ENCODE measurements around the gene UNC45B.

The UNC45B gene, protein sequence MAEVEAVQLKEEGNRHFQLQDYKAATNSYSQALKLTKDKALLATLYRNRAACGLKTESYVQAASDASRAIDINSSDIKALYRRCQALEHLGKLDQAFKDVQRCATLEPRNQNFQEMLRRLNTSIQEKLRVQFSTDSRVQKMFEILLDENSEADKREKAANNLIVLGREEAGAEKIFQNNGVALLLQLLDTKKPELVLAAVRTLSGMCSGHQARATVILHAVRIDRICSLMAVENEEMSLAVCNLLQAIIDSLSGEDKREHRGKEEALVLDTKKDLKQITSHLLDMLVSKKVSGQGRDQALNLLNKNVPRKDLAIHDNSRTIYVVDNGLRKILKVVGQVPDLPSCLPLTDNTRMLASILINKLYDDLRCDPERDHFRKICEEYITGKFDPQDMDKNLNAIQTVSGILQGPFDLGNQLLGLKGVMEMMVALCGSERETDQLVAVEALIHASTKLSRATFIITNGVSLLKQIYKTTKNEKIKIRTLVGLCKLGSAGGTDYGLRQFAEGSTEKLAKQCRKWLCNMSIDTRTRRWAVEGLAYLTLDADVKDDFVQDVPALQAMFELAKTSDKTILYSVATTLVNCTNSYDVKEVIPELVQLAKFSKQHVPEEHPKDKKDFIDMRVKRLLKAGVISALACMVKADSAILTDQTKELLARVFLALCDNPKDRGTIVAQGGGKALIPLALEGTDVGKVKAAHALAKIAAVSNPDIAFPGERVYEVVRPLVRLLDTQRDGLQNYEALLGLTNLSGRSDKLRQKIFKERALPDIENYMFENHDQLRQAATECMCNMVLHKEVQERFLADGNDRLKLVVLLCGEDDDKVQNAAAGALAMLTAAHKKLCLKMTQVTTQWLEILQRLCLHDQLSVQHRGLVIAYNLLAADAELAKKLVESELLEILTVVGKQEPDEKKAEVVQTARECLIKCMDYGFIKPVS

DNA sequence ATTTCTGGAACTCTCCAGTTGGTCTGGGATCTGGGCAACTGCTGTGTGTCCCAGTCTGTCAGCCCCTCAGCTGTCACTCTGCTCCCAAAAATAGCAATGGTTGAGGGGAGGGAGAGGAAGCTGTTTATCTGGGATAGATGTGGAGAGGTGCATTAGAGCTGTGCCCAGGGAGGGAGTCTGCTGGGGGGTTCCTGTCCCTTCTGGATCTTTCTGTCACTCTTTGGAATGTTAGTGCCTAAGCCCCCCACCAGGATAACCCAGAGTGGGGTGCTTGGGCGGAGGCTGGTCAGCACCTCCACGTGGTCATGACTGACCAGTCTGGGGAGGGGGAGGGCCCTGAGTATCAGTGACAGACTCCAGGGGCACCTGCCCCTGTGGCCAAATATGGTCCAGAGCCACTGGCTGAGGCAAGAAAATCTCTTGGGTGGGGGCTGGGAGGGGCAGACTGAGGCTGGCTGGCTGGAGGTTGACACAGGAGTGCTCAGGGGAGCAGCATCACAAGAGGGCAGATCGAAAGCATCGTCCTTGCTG, at the start of gene UNC45B:
TSS of gene UNC45B (plus strand) at position 443 of the 531 bp plus-strand sequence. CDS start 447 bp downstream, outside the sequence.
- in situ Hi-C loops (cut with MboI; ENCODE audit: low sequenced_read_pairs) = no loop called here

DNA sequence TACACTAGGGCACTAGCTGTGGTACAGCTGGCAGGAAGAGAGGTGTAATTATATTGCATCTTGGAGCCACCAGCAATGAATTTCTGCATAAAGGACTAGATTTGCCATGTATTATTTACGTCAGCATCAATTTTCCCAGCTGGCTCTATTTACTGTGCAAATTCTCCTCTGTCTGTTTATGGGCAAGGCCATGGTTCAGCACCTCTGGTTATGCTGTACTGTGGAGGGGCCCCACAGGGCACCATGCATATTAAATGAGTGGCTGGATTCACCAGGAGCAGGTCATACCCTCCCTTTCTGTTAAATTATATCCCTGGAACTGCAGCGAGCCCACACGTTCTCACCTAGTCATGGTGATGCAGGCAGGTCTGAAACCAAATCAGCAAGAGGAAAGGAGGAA, 47.7 kb upstream of the UNC45B start:
- in situ Hi-C loops (cut with MboI; ENCODE audit: low sequenced_read_pairs) = loop anchor here (25.0 kb wide), 1 partner anchor 563 kb away; no protein-coding TSS in a partner anchor

DNA sequence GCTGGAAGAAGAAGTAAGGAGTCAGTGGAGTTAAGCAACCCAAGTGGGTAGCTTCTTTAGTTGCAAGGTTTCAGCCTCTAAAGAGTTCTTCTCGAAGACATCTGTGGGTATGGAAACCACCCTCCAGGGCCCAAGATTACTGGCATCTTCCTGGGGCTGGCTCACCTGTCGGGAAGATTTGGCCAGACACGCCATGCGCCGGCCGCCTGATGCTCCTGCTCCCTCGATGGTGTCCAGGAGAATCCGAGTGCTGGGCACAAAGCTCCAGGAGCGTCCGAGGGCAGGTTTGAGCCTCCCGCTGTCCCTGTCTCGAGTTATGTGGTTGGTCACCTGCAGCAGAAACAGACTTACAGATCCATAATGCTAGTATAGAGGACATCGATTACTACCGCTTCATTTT, 46.6 kb upstream of the UNC45B start:
- in situ Hi-C loops (cut with MboI; ENCODE audit: low sequenced_read_pairs) = loop anchor here (25.0 kb wide), 1 partner anchor 564 kb away; no protein-coding TSS in a partner anchor

DNA sequence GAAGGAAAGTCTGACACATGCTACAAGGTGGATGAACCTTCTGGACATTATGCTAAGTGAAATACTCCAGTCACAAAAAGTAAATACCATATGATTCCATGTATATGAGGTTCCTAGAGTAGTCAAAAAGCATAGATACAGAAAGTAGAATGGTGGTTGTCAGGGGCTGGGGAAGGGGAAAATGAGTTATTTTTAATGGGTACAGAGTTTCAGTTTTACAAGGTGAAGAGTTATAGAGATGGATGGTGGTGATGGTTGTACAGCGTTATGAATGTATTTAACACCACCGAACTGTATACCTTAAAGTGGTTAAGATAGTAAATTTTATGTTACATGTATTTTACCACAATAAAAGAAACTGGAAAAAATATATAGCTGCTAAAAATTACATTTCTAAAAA, 45.9 kb upstream of the UNC45B start:
- in situ Hi-C loops (cut with MboI; ENCODE audit: low sequenced_read_pairs) = loop anchor here (25.0 kb wide), 1 partner anchor 564 kb away; no protein-coding TSS in a partner anchor

DNA sequence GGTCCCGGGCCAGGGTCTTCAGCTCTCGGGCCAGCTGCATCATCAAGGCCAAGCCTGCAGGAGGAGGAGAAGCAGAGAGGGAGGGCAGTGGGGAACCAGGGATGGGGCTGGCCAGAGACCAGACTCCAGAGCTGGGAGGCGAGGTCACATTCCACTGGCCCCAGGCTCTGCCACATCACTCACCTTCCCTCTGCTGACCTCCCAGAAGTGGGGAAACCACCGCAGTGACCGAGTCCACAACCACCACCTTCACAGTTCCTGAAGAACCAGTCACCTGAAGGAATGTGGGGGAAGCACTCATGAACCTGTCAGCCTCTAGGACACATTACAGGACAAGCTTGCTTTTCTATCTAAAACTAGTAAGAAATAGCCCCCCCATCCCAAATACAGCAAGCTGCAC, 44.3 kb upstream of the UNC45B start:
- in situ Hi-C loops (cut with MboI; ENCODE audit: low sequenced_read_pairs) = loop anchor here (25.0 kb wide), 1 partner anchor 566 kb away; no protein-coding TSS in a partner anchor

DNA sequence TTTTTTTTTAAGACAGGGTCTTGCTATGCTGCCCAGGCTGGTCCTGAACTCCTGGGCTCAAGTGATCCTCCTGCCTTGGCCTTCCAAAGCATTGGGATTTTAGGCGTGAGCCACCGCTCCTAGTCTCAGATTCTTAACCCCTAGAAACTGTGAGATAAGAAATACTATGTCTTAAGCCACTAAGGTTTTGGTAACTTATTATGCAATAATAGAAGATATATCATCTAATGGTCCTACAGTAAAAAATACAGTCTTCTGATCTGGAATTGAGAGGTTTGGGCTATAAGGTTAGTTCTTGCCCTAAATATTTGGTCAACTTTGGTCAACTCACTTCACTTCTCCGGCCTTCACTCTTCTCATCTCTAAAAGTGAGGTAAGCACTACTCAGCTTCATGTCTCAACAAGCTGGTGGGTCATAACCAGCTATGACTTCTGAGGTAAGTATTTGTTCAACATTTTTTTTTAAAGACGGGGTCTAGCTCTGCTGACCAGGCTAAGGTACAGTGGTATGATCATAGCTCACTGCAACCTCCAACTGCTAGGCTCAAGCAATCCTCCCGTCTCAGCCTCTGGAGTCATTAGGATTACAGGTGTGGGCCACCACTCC, 42.7 kb upstream of the UNC45B start:
- in situ Hi-C loops (cut with MboI; ENCODE audit: low sequenced_read_pairs) = loop anchor here (25.0 kb wide), 1 partner anchor 568 kb away; no protein-coding TSS in a partner anchor

DNA sequence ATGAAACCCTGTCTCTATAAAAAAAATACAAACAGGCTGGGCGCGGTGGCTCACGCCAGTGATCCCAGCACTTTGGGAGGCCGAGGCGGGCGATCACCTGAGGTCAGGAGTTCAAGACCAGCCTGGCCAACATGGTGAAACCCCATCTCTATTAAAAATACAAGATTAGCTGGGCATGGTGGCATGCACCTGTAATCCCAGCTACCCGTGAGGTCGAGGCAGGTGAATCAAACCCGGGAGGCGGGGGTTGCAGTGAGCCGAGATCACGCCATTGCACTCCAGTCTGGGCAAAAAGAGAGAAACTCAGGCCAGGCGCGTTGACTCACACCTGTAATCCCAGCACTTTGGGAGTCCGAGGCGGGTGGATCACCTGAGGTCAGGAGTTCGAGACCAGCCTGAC, 36.8 kb upstream of the UNC45B start:
- in situ Hi-C loops (cut with MboI; ENCODE audit: low sequenced_read_pairs) = loop anchor here (25.0 kb wide), 1 partner anchor 573 kb away; no protein-coding TSS in a partner anchor

DNA sequence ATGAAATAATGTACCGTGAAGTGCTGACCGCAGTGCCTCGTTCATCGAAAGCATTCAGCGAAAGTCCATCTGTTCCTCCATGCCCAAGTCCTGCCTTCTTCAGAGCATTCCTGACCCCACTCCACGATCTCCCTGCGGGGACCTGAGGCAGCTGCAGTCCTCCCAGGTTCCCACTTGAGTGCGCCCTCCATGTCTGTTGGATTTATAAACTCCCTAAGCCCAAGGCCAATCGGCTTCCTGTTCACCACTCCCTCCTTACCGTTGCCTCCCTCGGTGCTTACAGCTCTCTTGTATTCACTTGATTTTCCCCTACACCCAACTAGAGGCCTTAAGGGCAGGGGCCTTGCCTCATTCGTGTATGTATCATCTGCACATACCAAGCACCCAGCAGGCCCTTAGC, 30.8 kb upstream of the UNC45B start:
- in situ Hi-C loops (cut with MboI; ENCODE audit: low sequenced_read_pairs) = loop anchor here (25.0 kb wide), 1 partner anchor 580 kb away; no protein-coding TSS in a partner anchor

DNA sequence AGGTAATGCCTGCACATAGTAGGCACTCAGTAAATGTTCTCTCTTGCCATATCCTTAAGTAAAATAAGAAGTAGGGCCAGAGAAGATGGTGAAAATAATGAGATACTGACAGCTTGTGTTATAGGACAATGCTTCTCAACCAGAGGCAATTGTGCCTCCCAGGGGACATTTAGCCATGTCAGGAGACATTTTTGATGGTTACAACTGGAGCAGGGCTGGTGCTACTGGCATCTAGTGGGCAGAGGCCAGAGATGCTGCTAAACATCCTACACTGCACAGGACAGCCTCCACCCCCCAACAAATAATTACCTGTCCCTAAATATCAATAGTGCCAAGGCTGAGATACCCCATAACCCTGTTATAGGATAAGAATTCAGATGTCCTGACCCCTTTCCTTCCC, 29.6 kb upstream of the UNC45B start:
- in situ Hi-C loops (cut with MboI; ENCODE audit: low sequenced_read_pairs) = loop anchor here (25.0 kb wide), 1 partner anchor 581 kb away; no protein-coding TSS in a partner anchor

DNA sequence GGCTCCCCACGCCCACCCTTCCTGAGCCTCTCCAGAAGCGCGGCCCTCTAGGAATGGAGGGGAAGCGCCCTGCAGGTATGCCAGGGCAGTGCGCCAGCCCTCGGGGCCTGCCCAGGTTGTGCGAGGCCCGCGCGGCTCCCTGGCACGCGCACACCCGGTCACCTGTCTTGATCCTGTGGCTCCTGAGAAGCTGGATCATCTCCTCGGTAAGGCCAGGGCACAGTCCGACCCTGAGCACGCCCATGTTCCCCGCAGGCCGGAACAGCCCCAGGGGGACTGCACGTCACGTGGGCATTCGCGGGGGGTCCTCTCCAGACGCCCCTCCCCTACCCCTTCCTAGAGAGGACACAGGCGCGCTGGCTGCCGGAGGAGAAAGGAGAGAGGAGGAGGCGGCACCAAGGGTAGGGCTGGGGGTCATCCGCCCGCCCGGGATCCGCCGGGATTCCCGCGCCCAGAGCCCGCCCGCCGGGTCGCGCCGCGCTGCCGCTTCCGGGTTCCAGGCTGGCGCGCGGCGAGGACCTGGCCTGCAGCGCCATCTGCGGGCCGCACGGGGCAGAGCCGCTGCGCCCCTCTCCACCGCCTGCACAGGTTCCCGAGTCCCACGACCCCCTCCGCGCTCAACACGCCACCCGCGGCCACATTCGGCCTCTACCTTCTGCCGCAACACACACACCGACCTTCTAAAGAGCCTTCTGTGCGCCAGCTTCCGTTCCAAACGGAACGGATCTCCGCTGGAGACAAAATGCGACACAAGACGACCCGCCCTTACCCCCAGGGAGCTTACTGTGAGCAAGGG, 28.0 kb upstream of the UNC45B start, which contains the start of gene RAD51D:
TSS of gene RAD51D (minus strand) at position 491 of the 796 bp plus-strand sequence. CDS start at position 244, 247 bp downstream.
- in situ Hi-C loops (cut with MboI; ENCODE audit: low sequenced_read_pairs) = loop anchor here (10.0 to 25.0 kb wide), 2 partner anchors 125 to 582 kb away; no protein-coding TSS in a partner anchor

DNA sequence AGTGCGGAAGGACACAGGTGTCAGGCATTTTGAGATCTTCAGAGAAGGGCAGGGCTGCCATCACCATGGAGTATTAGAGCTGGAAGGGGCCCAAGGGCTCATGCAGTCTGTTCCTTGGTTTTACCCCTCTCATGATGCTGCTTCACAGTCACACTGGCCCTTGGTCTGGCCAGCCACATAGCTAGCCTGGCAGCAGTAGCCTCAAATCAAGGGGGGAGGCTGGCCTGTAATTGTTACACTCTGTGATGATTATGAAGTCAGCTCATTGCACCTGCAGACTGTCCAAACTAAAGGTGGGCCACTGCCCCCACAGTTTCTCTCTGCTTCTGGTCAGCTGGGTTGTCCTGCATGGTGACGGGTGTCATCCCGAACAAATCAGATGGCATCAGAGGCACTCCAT, 26.3 kb upstream of the UNC45B start, which contains the start of gene FNDC8:
TSS of gene FNDC8 (plus strand) at position 301 of the 400 bp plus-strand sequence. CDS start at position 380, 79 bp downstream.
- in situ Hi-C loops (cut with MboI; ENCODE audit: low sequenced_read_pairs) = loop anchor here (10.0 to 25.0 kb wide), 2 partner anchors 127 to 584 kb away; no protein-coding TSS in a partner anchor

DNA sequence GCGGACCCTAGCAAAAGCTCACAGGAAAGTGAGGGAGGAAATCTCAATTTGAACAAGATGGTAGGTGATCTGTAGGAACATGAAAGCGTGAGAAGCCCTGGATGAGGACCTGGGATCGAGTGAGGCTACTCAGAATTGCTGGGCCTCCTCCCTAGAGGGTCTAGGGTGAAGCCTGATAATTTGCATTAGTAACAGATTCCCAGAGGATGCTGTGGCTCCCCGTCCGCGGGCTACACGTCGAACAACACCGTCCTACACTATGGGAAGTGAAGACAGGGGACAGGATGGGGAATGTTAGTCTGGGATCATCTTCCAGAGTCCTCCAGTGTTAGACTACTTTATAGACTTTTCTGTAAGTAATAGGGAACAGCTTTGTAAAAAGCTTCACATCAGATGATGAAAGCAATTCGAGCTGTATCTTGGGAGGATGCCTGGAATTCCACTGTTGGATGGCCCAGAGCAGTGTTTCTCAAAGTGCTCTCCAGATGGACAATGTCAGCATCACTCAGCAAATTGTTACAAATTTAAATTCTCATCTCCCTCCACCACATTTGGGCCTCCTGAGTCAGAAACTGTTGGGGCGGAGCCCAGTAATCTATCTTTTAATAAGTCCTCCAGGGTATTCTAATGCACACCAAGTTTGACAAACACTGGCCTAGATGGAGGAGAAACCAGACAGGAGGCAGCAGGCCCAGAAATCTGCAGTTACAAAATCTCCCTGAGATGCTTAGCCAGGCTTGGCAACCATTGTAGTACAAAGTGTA, 19.7 kb upstream of the UNC45B start:
- in situ Hi-C loops (cut with MboI; ENCODE audit: low sequenced_read_pairs) = loop anchor here (10.0 kb wide), 1 partner anchor 133 kb away; no protein-coding TSS in a partner anchor

DNA sequence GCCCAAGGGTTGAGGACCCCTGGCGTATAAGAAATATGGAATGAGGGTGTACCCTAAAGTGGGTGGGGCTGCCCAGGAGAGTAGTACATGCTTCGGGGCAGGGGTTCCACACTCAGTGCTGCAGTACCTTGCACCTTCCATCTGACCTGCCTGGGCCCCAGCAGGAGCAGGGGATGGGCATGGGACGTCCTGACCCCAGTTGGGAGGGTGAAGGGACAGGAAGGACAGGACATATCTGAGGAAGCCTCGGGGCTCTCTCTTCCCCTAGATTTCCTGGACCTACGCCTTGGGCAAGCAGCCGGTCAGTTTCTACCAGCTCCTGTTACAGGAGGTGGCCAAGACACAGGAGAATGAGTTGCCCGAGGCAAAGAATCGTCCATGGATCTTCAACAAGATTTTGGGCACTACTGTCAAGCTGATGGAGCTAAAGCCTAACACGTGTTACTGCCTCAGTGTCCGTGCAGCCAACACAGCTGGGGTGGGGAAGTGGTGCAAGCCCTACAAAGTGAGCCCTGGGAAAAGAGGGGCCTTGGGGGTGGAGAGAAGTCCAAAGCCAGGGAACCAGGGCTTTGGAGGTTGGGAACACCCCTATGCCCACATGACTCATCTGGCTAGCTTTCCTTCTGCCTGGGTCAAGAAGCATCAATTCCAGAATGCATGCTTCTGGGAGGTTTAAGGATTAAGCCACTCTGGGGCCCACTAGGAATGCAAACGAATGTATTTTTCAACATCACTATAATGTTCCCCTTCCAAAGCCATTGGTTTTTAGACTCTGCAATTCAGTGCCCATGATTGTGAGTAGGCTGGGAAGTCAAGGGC, 18.3 kb upstream of the UNC45B start:
- in situ Hi-C loops (cut with MboI; ENCODE audit: low sequenced_read_pairs) = loop anchor here (10.0 kb wide), 1 partner anchor 135 kb away; no protein-coding TSS in a partner anchor

DNA sequence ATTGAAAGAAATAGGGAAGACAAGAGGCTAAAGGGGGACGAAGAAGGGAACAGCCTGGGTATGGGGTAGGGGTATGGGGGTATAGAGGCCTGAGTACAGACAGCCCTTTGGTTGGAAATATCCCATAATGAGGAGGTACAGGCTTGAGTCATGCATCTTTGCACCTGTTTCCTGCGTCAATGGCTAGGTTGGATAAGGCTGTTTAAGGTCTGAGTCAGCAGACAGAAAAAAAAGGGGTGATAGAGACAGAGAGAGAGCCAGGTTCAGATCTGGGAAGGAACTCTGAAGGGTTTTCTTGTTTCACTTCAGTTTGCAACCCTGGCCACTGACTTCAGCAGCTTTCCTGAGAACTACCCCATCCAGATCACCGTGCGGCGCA, 17.7 kb upstream of the UNC45B start:
- in situ Hi-C loops (cut with MboI; ENCODE audit: low sequenced_read_pairs) = loop anchor here (10.0 kb wide), 1 partner anchor 135 kb away; no protein-coding TSS in a partner anchor

DNA sequence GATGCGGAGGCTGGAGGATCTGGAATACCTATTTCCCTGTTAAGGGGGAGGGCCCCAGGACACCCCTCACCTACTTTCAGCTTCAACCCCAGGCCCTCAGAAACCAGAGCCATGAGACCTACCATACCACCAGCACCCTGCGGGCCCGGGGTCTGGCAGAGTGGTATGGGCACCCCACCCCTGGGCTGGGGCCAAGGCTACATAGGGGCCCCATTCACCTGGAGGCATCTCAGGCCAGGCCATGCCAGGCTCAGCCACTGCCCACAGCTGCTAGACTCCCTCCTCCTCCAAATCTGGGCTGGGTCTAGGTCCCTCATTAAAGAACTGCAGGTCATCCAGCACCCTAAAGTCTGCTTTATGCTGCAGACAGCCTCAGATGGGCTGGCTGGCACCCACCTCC, 17.2 kb upstream of the UNC45B start:
- in situ Hi-C loops (cut with MboI; ENCODE audit: low sequenced_read_pairs) = no loop called here

DNA sequence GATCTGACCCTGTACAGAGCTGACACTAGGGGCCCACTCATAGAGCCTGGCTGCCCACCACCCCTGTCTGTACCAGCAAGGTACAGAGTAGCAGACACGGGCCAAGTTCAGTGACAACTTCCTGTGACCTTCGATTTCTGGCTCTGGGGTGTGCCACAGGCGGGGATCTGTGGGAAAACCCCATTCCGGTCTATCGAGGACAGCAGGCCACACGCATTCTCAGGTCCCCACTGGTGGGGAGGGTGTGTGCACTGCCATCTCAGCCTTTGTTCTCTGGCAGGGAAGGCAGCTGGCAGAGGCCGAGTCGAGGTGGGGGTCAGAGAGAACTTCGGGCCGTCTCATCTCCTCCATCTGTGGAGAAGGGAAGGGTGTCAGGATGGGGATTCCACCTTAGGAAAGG, 15.5 kb upstream of the UNC45B start:
- in situ Hi-C loops (cut with MboI; ENCODE audit: low sequenced_read_pairs) = no loop called here

DNA sequence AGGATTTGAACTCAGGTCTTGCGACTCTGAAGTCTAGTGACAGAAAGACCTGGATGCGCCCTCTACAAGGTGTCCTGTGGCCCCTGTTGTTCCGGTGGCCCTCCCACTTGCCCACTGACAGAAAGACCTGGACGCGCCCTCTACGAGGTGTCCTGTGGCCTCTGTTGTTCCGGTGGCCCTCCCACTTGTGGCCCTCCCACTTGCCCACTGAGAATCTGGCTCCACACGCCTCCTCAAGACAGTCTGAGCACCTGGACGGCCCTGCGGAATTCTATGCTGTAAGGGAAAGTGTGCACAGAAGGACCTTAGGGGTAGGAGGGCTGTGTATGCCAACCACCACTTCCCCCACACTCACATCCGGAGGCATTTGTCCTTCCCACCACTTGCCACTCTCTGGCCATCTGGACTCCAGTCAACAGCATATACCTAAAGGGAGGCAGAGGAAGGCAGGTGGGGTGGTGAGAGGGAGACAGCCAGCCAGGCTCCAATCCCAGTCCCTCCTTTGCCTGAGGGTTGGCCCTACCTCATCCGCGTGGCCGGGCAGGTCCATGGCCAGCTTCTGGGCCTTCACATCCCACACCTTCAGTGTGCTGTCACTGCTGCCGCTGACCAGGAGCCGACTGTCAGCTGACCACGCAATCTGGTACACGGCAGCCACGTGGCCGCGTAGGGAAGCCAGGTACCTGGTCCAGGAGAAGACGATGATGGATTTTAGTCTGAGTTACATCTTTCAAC, 14.6 kb upstream of the UNC45B start:
- in situ Hi-C loops (cut with MboI; ENCODE audit: low sequenced_read_pairs) = no loop called here
